GM21737 (cell line): ENCODE data around the gene USP17L10.
"Not testable (repeated sequence)": the region's sequence is repeated elsewhere in the genome, so short reads cannot be mapped to it uniquely, and the experiment has no call there.

Experiments
- ATAC-seq: cut with Tn5 transposase; IDR thresholded peaks from one replicate; pipeline ENCODE4 v1.9.1; 2021; ENCODE audit warnings: mild to moderate bottlenecking, moderate library complexity; ENCODE audit not compliant: unreplicated experiment

USP17L10 gene

GRCh38 chr4:9210357-9210756 is at the start of gene USP17L10:
Gene USP17L10, plus strand, starts transcription at chr4:9210657. Its CDS starts 0 bp downstream, at chr4:9210657.
- not testable (repeated sequence) for ATAC-seq

- not testable (repeated sequence) for ATAC-seq
These were observed 44.5 kb upstream of the USP17L10 start for GRCh38 chr4:9165990-9166389.

- ATAC-seq, result not testable (repeated sequence)
These were observed 40.5 kb upstream of the USP17L10 start, which contains the start of gene FAM90A26 for GRCh38 chr4:9169791-9170459. Gene FAM90A26, plus strand, starts transcription at chr4:9170409. Its CDS starts 2,764 bp downstream, at chr4:9173173.

GRCh38 chr4:9214701-9215100 is 4.2 kb downstream of the USP17L10 start:
- ATAC-seq, result not testable (repeated sequence)

- not testable (repeated sequence) for ATAC-seq
These were observed 4.6 kb downstream of the USP17L10 start, which contains the start of gene USP17L11 for GRCh38 chr4:9215105-9215504. Gene USP17L11, plus strand, starts transcription at chr4:9215405. Its CDS starts 0 bp downstream, at chr4:9215405.

GRCh38 chr4:9219852-9220251 is 9.4 kb downstream of the USP17L10 start, which contains the start of gene USP17L12:
Gene USP17L12, plus strand, starts transcription at chr4:9220152. Its CDS starts 0 bp downstream, at chr4:9220152.
- ATAC-seq, result not testable (repeated sequence)

GRCh38 chr4:9224596-9224995 is 14.1 kb downstream of the USP17L10 start, which contains the start of gene USP17L13:
Gene USP17L13, plus strand, starts transcription at chr4:9224896. Its CDS starts 0 bp downstream, at chr4:9224896.
- not testable (repeated sequence) for ATAC-seq

GRCh38 chr4:9230249-9230648 is 19.8 kb downstream of the USP17L10 start:
- ATAC-seq, result not testable (repeated sequence)

GRCh38 chr4:9234085-9234484 is 23.6 kb downstream of the USP17L10 start, which contains the start of gene USP17L15:
Gene USP17L15, plus strand, starts transcription at chr4:9234385. Its CDS starts 0 bp downstream, at chr4:9234385.
- ATAC-seq, result not testable (repeated sequence)

- ATAC-seq, result not testable (repeated sequence)
These were observed 28.0 kb downstream of the USP17L10 start for GRCh38 chr4:9238461-9238860.

GRCh38 chr4:9243579-9243978 is 33.1 kb downstream of the USP17L10 start, which contains the start of gene USP17L17:
Gene USP17L17, plus strand, starts transcription at chr4:9243879. Its CDS starts 0 bp downstream, at chr4:9243879.
- not testable (repeated sequence) for ATAC-seq

GRCh38 chr4:9247953-9248680 is 37.7 kb downstream of the USP17L10 start, which contains the start of gene USP17L18:
Gene USP17L18, plus strand, starts transcription at chr4:9248630. Its CDS starts 0 bp downstream, at chr4:9248630.
- not testable (repeated sequence) for ATAC-seq

- not testable (repeated sequence) for ATAC-seq
These were observed 42.6 kb downstream of the USP17L10 start, which contains the start of gene USP17L19 for GRCh38 chr4:9253078-9253477. Gene USP17L19, plus strand, starts transcription at chr4:9253378. Its CDS starts 0 bp downstream, at chr4:9253378.

- not testable (repeated sequence) for ATAC-seq
These were observed 47.4 kb downstream of the USP17L10 start, which contains the start of gene USP17L20 for GRCh38 chr4:9257824-9258223. Gene USP17L20, plus strand, starts transcription at chr4:9258124. Its CDS starts 0 bp downstream, at chr4:9258124.
